Measurements from ENCODE around the gene CHRM5. TPM values are rescaled to one million over a fixed set of nuclear protein-coding genes. Genes with fewer than 3 reads are reported as not detected.

The CHRM5 gene
- polyA plus RNA-seq (ENCODE audit: insufficient read length in 10 of 10) = under 1 TPM in 9 of 10 donors, not detected in 1; 0.03 to 0.25 (median 0.11) TPM
- long read RNA-seq, donor 1 = 0 reads
- long read RNA-seq, donor 2 = 0 reads
- long read RNA-seq, donor 3 = 0 reads
- long read RNA-seq, donor 4, partial matches to known transcripts = 25 of 25 reads
- long read RNA-seq, donor 4, other reads (novel, unspliced or antisense) = 0 of 25 reads
- long read RNA-seq, donor 5 = 0 reads
- long read RNA-seq, donor 6 = 0 reads
- long read RNA-seq, donor 7 = 0 reads
- long read RNA-seq, donor 8 = 0 reads
- long read RNA-seq, donor 9 = 0 reads

DNA sequence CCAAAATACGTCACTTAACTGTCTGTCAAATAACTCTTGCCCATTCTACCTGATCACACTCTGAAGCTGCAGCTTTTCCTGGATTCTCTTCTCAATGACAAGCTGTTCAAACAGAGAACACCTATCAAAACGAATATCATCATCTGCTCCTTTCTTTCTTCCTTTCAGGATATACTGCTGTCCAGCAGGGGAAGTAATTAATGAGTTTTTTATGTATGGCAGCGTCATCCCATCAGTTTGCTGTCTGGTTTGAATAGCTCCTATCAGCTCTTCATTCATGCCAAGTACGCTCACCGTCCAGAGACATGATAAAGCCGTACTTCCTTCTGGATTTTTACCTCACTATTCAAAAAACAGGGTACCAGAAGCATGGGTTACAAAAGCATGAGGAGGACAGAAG is at the start of gene CHRM5:
TSS of gene CHRM5 (plus strand) at position 274 of the 400 bp plus-strand sequence. CDS start 94,221 bp downstream, outside the sequence.
- DNase-seq = no peak

- no peak for DNase-seq
Observed at GRCh38 chr15:33923446-33923845, 44.9 kb upstream of the CHRM5 start.

GRCh38 chr15:33926260-33926659 is 42.0 kb upstream of the CHRM5 start:
- DNase-seq = no peak

DNA sequence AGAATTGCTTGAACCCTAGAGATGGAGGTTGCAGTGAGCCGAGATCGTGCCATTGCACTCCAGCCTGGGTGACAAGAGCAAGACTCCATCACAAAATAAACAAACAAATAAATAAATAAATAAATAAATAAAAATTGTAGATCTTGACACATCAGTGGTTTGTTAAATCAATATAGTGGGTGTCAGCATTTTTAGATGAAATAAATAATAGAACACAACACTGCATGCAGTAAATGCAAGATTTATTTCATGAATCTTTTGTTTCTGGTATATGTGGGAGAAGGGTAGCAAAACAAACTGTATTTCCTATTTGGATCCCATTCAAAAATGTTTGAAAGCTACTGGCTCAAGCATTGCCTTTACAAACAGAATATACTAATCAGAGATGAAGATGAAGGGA is 35.6 kb upstream of the CHRM5 start:
- no peak for DNase-seq

DNA sequence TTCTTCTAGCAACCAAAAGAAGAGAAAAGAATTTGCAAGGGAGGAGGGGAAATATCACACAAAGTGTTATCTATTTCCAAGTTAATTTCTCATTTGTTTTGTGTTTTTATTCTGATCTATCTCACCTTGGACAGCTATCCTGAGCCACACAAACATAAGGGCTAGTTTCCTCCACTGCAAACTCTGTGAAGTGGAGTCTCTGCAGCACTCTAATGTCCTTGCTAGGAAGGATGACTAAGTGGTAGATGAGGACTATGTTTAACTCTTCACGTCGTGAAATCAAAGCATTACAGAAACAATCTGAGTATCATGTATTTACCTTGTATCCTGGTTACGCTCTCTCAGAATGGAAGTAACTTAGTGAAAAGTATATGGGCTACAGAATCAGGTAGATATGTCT is 33.9 kb upstream of the CHRM5 start:
- no peak for DNase-seq

GRCh38 chr15:33934921-33935320 is 33.4 kb upstream of the CHRM5 start:
- peak in 1 of 3 donors; percentile 50 for DNase-seq

DNA sequence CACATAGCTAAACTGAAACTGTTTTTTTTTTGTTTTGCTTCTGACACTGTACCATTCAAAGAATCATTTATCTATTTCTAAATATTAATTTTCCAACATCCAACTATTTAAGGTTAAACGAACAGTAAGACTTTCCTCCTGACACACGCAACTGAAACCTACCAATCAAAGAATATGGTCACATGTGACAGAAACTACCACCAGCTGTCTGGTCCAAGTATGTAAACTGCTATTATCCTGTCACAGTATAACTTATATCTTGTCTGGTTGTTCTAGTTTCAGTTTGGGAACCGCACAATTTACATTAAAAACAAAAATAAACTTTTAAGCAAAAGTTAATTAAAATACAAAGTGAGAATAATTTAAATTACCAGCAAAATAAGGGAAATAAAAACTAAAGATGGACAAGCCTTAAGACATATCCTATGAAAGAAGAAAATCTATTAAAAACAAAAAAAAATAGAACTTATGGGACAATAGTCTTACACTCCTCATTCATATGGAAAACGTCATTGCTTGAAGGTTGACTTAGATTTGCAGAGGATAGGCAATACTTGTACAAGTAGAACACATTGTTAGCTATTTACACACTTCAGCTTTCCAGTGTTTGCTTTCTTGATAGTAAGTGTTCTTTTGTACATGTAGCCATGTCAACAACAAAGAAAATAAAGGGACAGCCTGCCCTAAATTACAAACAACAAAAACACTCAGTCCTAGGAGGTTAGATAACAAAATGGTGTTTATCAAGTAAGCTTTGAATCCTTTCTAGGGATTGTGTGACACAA is 26.8 kb upstream of the CHRM5 start:
- DNase-seq = no peak

- no peak for DNase-seq
Observed at GRCh38 chr15:33946152-33946551, 22.1 kb upstream of the CHRM5 start.

GRCh38 chr15:33955945-33956344 is 12.4 kb upstream of the CHRM5 start:
- DNase-seq = no peak

DNA sequence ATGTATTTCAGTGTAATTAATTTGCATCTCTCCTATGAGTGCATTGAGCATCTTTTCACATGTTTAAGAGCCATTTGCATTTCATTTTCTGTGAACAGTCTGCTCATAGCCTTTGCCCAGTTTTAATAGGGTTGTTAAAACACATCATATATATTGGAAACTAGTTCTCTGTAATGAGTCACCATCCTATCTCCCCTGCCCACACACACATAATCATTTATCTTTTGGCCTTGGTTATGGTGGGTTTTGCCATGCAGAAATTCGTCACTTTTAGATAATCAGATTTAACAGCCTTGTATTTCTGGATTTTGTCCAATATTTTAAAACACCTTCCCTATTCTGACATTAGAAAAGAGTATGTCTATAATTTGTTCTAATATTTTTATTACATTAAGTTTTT is 11.9 kb upstream of the CHRM5 start:
- no peak for DNase-seq

DNA sequence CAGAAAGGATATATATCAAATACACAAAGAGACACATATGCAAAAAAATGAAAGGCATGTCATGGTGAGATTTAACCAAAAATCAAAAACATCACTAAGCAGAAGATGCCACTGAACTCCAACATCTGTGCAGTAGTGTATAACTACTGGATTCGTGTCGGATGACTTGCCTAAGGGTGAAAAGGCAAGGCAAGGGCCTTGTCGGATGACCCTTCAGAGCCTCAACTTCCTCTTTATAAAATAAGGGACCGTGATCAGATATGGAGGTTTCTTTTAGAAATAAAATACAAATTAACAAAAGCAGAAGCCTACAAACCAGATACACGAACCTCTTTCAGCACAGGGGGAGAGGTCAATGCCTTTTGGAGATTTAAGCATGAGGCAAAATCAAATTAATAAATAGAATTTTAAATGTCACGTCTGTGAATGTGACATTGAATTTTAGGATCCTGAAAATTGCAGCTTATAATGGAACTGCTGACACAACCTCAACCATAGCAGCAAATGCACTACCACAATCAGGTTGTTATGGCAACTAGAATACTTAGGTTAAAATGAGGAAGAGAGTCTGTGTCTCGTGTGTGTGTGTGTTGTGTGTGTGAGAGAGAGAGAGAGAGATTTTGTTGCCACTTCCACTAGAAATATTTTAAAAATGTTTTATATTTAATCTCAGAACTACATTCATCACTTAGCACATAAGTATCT is 8.3 kb upstream of the CHRM5 start:
- DNase-seq = no peak

DNA sequence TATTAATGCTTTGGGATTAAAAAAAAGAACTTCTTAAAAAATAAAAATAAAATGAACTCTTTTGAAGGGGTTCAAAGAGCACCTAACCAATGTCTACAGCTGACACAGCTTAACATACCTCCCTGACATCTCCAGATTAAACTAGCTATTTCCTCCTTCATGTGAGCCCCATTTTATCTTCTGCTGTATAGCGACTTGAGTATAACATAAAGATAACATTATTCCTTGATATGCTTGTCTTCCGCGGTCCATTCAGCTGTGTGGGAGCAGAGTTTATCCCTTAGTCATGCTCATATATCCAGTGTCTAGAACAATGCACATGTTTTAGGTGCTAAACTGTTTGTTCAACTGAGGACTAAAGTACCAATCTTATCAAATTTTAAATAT is 7.8 kb upstream of the CHRM5 start:
- no peak for DNase-seq

- peak in 1 of 3 donors; percentile 17 for DNase-seq
Observed at GRCh38 chr15:33963831-33964664, 4.2 kb upstream of the CHRM5 start.

DNA sequence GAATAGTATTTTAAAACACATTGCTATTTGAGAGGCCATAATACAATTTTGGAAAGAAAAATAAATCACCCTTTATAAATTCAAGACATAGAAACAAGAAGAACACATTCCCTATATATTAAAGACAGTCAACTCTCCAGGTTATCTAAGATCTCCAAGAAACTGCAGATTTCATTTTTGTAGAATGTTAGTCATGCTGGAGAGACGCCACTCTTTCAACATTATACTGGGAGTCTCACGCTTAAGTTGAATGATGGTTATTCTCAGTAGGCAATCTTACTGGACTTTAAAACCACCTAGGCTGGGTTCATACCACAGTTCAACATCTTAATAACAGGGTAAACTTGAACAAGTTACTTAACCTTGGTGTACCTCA is 3.6 kb upstream of the CHRM5 start:
- no peak for DNase-seq

DNA sequence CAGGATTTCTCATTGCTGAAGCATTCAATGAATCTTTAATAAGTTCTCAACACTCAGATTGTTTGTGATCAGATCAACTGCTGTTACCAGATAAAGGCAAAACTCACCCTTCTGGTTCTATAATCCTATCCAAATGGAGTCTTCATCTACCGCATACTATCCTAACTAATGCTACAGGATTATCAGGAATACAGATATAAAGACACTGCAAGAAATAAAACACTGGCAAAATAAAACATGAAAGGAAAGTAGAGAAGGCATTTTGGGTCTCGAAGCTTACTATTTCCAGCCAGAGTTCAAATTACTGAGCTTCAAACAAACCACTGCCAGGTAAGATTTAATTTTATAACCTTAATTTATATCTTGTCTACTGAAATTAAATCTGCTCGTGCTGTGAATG is 524 bp downstream of the CHRM5 start:
- no peak for DNase-seq

DNA sequence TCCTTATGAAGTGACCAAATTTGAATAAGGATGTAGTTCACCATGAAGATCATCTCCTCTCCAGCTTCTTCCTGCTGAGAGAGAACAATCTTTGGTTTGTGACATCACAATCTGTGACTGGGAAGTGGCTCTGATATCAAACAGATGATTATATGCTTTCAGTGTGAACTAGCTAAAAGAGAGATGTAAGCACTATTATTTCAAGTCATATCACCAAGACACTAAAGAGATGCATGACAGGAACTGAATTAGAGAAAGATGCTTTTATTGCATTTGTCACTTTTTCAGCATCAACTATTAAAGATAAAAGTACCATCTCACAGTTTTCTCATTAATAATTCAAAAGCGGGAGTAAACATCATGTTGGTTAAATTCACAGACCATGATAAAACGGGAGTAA is 3.5 kb downstream of the CHRM5 start:
- DNase-seq = no peak

- no peak for DNase-seq
Observed at GRCh38 chr15:33975022-33975565, 6.8 kb downstream of the CHRM5 start.

GRCh38 chr15:33980159-33980558 is 11.9 kb downstream of the CHRM5 start:
- no peak for DNase-seq

DNA sequence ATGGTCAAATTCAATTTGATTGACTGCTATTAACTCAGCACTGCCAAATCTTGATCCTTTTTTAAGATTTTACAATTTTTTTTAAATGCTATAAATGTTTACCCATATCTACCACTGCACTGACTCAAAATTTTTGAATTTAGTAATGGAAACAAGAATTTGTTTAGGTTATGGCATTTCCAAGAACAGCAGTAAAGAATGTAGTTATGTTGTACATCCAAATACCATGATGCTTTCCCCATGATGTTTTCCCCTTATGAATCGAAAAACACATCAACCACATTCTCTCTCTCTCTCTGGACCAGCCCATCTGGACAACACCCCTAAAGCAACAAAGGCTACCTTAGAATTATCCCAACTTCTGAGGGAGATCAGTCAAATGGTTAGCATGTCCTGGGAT is 14.2 kb downstream of the CHRM5 start:
- DNase-seq = peak in 2 of 3 donors; percentile 12 to 35

GRCh38 chr15:33985287-33985686 is 17.0 kb downstream of the CHRM5 start:
- DNase-seq = peak in 1 of 3 donors; percentile 51

DNA sequence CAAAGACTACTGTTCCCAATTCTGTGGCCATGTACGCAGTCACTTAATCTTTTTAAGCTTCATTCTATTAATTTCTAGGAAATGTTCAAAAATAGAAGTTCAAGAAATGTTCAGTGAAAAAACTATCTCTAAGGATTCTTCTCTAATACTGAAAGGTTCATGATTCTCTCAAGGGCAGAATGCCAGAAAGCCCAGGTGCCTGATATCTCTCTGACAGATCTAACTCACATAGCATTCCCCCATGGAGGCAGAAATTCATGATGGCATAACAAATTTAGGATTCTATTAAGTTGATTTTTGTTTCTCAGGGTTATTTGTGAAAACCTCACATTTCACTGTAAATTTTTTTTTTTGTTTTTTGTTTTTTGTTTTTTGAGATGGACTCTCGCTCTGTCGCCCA is 17.5 kb downstream of the CHRM5 start:
- DNase-seq = no peak

DNA sequence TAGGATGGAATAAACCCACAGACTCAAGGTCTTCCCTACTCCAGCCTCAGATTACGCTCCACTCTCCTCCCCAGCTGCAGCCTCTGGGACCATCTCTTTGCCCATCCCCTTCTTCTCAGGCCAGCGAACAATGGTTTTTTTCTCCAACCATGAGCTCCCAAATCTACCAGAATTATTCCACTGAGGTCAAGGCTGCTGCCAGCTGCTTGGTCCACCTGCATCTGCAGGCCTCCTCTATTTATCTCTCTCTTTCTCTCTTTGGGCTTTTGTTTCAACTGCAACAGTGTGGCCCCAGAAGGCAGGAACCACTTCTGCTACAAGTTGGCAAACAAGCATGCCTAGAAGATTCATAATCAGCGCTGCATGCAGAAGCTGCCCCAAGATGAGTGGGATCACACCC is 19.1 kb downstream of the CHRM5 start:
- DNase-seq = no peak
